ENCODE results near the gene ADAM23. TPM values are rescaled to one million over a fixed set of nuclear protein-coding genes. Genes with fewer than 3 reads are reported as not detected.
"Not testable (repeated sequence)": the region's sequence is repeated elsewhere in the genome, so short reads cannot be mapped to it uniquely, and the experiment has no call there.

ADAM23 gene
- total RNA-seq, result under 1 TPM; 0.10 to 0.42 TPM

- intact Hi-C loops (cut with micrococcal nuclease), result loop anchor here (2.0 to 5.0 kb wide), 2 partner anchors 89 to 168 kb away; partner anchors contain the start of gene ZDBF2
- H3K27me3 Mint-ChIP-seq (ENCODE audit: low read depth), result peaks cover 59% of the 10 kb centered on the region
These were observed at the start of gene ADAM23 for GRCh38 chr2:206442833-206443734. Gene ADAM23 (plus strand): TSS chr2:206443532. CDS start chr2:206443867, 335 bp downstream.

GRCh38 chr2:206396211-206396610, 47.1 kb upstream of the ADAM23 start:
- no peaks in the 10 kb centered on the region for H3K27me3 Mint-ChIP-seq (ENCODE audit: low read depth)
- H3K27ac Mint-ChIP-seq, result no peak overlapping the region
- no peaks in the 10 kb centered on the region for H3K4me1 Mint-ChIP-seq (ENCODE audit: low read depth)
- DNase-seq, result no peak
- intact Hi-C loops (cut with micrococcal nuclease), result no loop called here
- peaks cover 10% of the 10 kb centered on the region for H3K9me3 Mint-ChIP-seq
- CTCF ChIA-PET, result no interaction called here
- H3K4me3 Mint-ChIP-seq, result no peak overlapping the region
- H3K36me3 Mint-ChIP-seq (ENCODE audit: low read depth), result no peaks in the 10 kb centered on the region

More at GRCh38 chr2:206442833-206443734, at the start of gene ADAM23:
- H3K9me3 Mint-ChIP-seq, result no peaks in the 10 kb centered on the region
- no peak within 1 kb of the TSS for H3K27ac Mint-ChIP-seq
- DNase-seq, result peak; percentile 42
- peak within 1 kb of the TSS; percentile 76 for H3K4me3 Mint-ChIP-seq
- CTCF ChIA-PET, result no interaction called here
- no peaks in the 10 kb centered on the region for H3K36me3 Mint-ChIP-seq (ENCODE audit: low read depth)
- peaks cover 13% of the 10 kb centered on the region for H3K4me1 Mint-ChIP-seq (ENCODE audit: low read depth)

GRCh38 chr2:206402956-206403569, 40.3 kb upstream of the ADAM23 start:
- H3K36me3 Mint-ChIP-seq (ENCODE audit: low read depth); H3K4me1 Mint-ChIP-seq (ENCODE audit: low read depth); H3K27ac Mint-ChIP-seq; H3K9me3 Mint-ChIP-seq; intact Hi-C loops (cut with micrococcal nuclease); DNase-seq; H3K4me3 Mint-ChIP-seq; H3K27me3 Mint-ChIP-seq (ENCODE audit: low read depth); CTCF ChIA-PET: not testable (repeated sequence)

GRCh38 chr2:206408323-206409320, 34.7 kb upstream of the ADAM23 start:
- Mint-ChIP-seq H3K27ac (no peak overlapping the region), H3K4me1 (ENCODE audit: low read depth) (no peaks in the 10 kb centered on the region), H3K36me3 (ENCODE audit: low read depth) (no peaks in the 10 kb centered on the region), H3K4me3 (no peak overlapping the region), H3K9me3 (peaks cover 5% of the 10 kb centered on the region), H3K27me3 (ENCODE audit: low read depth) (peaks cover 5% of the 10 kb centered on the region)
- intact Hi-C loops (cut with micrococcal nuclease), result no loop called here
- DNase-seq, result no peak
- CTCF ChIA-PET, result no interaction called here

- Mint-ChIP-seq H3K27me3 (ENCODE audit: low read depth) (peaks cover 10% of the 10 kb centered on the region), H3K36me3 (ENCODE audit: low read depth) (no peaks in the 10 kb centered on the region), H3K4me3 (no peak overlapping the region), H3K27ac (no peak overlapping the region), H3K4me1 (ENCODE audit: low read depth) (no peaks in the 10 kb centered on the region), H3K9me3 (peaks cover 5% of the 10 kb centered on the region)
- DNase-seq, result no peak
- CTCF ChIA-PET, result no interaction called here
- intact Hi-C loops (cut with micrococcal nuclease), result no loop called here
These were observed 32.6 kb upstream of the ADAM23 start for GRCh38 chr2:206410714-206411113.

GRCh38 chr2:206415618-206416243, 27.6 kb upstream of the ADAM23 start:
- Mint-ChIP-seq H3K36me3 (ENCODE audit: low read depth) (no peaks in the 10 kb centered on the region), H3K4me1 (ENCODE audit: low read depth) (no peaks in the 10 kb centered on the region), H3K9me3 (peaks cover 2% of the 10 kb centered on the region), H3K27me3 (ENCODE audit: low read depth) (peaks cover 15% of the 10 kb centered on the region), H3K27ac (no peak overlapping the region), H3K4me3 (no peak overlapping the region)
- DNase-seq, result no peak
- intact Hi-C loops (cut with micrococcal nuclease), result no loop called here
- CTCF ChIA-PET, result no interaction called here

- Mint-ChIP-seq H3K27me3 (ENCODE audit: low read depth) (peaks cover 18% of the 10 kb centered on the region), H3K9me3 (no peaks in the 10 kb centered on the region), H3K4me3 (no peak overlapping the region), H3K4me1 (ENCODE audit: low read depth) (no peaks in the 10 kb centered on the region), H3K36me3 (ENCODE audit: low read depth) (no peaks in the 10 kb centered on the region), H3K27ac (no peak overlapping the region)
- CTCF ChIA-PET, result no interaction called here
- no peak for DNase-seq
- intact Hi-C loops (cut with micrococcal nuclease), result no loop called here
These were observed 24.4 kb upstream of the ADAM23 start for GRCh38 chr2:206418968-206419367.

- Mint-ChIP-seq H3K4me1 (ENCODE audit: low read depth) (no peaks in the 10 kb centered on the region), H3K9me3 (no peaks in the 10 kb centered on the region), H3K36me3 (ENCODE audit: low read depth) (no peaks in the 10 kb centered on the region), H3K27ac (no peak overlapping the region), H3K27me3 (ENCODE audit: low read depth) (peaks cover 14% of the 10 kb centered on the region), H3K4me3 (no peak overlapping the region)
- DNase-seq, result no peak
- intact Hi-C loops (cut with micrococcal nuclease), result no loop called here
- CTCF ChIA-PET, result no interaction called here
These were observed 22.6 kb upstream of the ADAM23 start for GRCh38 chr2:206420721-206421120.

GRCh38 chr2:206422493-206422892, 20.8 kb upstream of the ADAM23 start:
- Mint-ChIP-seq H3K9me3 (no peaks in the 10 kb centered on the region), H3K4me3 (no peak overlapping the region), H3K36me3 (ENCODE audit: low read depth) (no peaks in the 10 kb centered on the region), H3K4me1 (ENCODE audit: low read depth) (no peaks in the 10 kb centered on the region), H3K27me3 (ENCODE audit: low read depth) (peaks cover 14% of the 10 kb centered on the region), H3K27ac (no peak overlapping the region)
- CTCF ChIA-PET, result no interaction called here
- intact Hi-C loops (cut with micrococcal nuclease), result no loop called here
- no peak for DNase-seq

- CTCF ChIA-PET, result no interaction called here
- Mint-ChIP-seq H3K27me3 (ENCODE audit: low read depth) (peaks cover 14% of the 10 kb centered on the region), H3K4me1 (ENCODE audit: low read depth) (no peaks in the 10 kb centered on the region), H3K4me3 (no peak overlapping the region), H3K9me3 (no peaks in the 10 kb centered on the region), H3K36me3 (ENCODE audit: low read depth) (no peaks in the 10 kb centered on the region), H3K27ac (no peak overlapping the region)
- no peak for DNase-seq
- intact Hi-C loops (cut with micrococcal nuclease), result no loop called here
These were observed 20.2 kb upstream of the ADAM23 start for GRCh38 chr2:206423147-206423546.

GRCh38 chr2:206424134-206424533, 19.2 kb upstream of the ADAM23 start:
- H3K4me3 Mint-ChIP-seq, result no peak overlapping the region
- CTCF ChIA-PET, result interaction anchor here (1.4 kb wide), 1 partner anchor 9 kb away, joined by 3 read pairs; no protein-coding TSS in a partner anchor
- H3K27me3 Mint-ChIP-seq (ENCODE audit: low read depth), result peaks cover 14% of the 10 kb centered on the region
- DNase-seq, result no peak
- no peak overlapping the region for H3K27ac Mint-ChIP-seq
- intact Hi-C loops (cut with micrococcal nuclease), result no loop called here
- H3K4me1 Mint-ChIP-seq (ENCODE audit: low read depth), result no peaks in the 10 kb centered on the region
- no peaks in the 10 kb centered on the region for H3K36me3 Mint-ChIP-seq (ENCODE audit: low read depth)
- no peaks in the 10 kb centered on the region for H3K9me3 Mint-ChIP-seq

- H3K4me1 Mint-ChIP-seq (ENCODE audit: low read depth), result no peaks in the 10 kb centered on the region
- CTCF ChIA-PET, result no interaction called here
These were observed 14.5 kb upstream of the ADAM23 start for GRCh38 chr2:206428783-206429182.

More at GRCh38 chr2:206428783-206429182, 14.5 kb upstream of the ADAM23 start:
- H3K4me3 Mint-ChIP-seq, result no peak overlapping the region
- H3K27ac Mint-ChIP-seq, result no peak overlapping the region
- H3K9me3 Mint-ChIP-seq, result no peaks in the 10 kb centered on the region
- peaks cover 5% of the 10 kb centered on the region for H3K27me3 Mint-ChIP-seq (ENCODE audit: low read depth)
- no peak for DNase-seq
- no peaks in the 10 kb centered on the region for H3K36me3 Mint-ChIP-seq (ENCODE audit: low read depth)
- intact Hi-C loops (cut with micrococcal nuclease), result no loop called here

All from activated naive CD4-positive, alpha-beta T cell treated with anti-CD3 and anti-CD28 coated beads for 36 hours (primary cell).